Astrocyte of the cerebellum (primary cell): Measurements from ENCODE around the gene USP25.
A peak's percentile ranks its signal among the peaks of the same experiment; 100 is the strongest.

Experiments used
- DNase-seq: peaks from one replicate; pipeline ENCODE4 v3.0.0-alpha.2; 2011; ENCODE audit warnings: low read depth
- H3K4me3 ChIP-seq: 2 replicates; pipeline ENCODE4 v1.5.1; 2011; ENCODE audit warnings: mild to moderate bottlenecking, low read depth, low read length, moderate library complexity
- CTCF ChIP-seq: IDR thresholded peaks from 2 replicates; pipeline ENCODE4 v1.5.1; 2012; ENCODE audit warnings: low read length, low read depth, moderate library complexity, mild to moderate bottlenecking; ENCODE audit errors: missing control alignments
- in situ Hi-C: cut with HindIII; loops from 2 replicates; pipeline ENCODE4 v1.10.0; 2017; ENCODE audit warnings: low sequenced_read_pairs

Gene USP25

GRCh38 chr21:15823486-15824150 lies 93.8 kb downstream of the USP25 start:
- no peak for DNase-seq
- TF ChIP-seq CTCF: no peak
- in situ Hi-C loops: no loop called here
- no peak overlapping the region for H3K4me3 ChIP-seq

- in situ Hi-C loops: no loop called here
- TF ChIP-seq CTCF: no peak
- no peak for DNase-seq
- no peak overlapping the region for H3K4me3 ChIP-seq
Measured at GRCh38 chr21:15825700-15826099, 95.9 kb downstream of the USP25 start.

- peak; percentile 29 for DNase-seq
- no peak overlapping the region for H3K4me3 ChIP-seq
- in situ Hi-C loops: no loop called here
- peak; percentile 57 for TF ChIP-seq CTCF
Measured at GRCh38 chr21:15826147-15826780, 96.5 kb downstream of the USP25 start.

- in situ Hi-C loops: no loop called here
- DNase-seq: no peak
Measured at GRCh38 chr21:15826908-15827601, 97.3 kb downstream of the USP25 start.

GRCh38 chr21:15831497-15831896 lies 101.7 kb downstream of the USP25 start:
- DNase-seq: no peak
- no peak overlapping the region for H3K4me3 ChIP-seq
- in situ Hi-C loops: no loop called here
- TF ChIP-seq CTCF: no peak

More at GRCh38 chr21:15826908-15827601, 97.3 kb downstream of the USP25 start:
- H3K4me3 ChIP-seq: no peak overlapping the region
- no peak for TF ChIP-seq CTCF

GRCh38 chr21:15837645-15838044 lies 107.9 kb downstream of the USP25 start:
- H3K4me3 ChIP-seq: no peak overlapping the region
- no peak for DNase-seq
- no peak for TF ChIP-seq CTCF
- in situ Hi-C loops: no loop called here
